Ovary (tissue), 3 donors: ENCODE data around the gene FOXK2.

Experiments
- CTCF ChIP-seq, 3 donors: fragments of 450-650 bp in 2 of 3; fragments of 200-600 bp in 1 of 3; IDR thresholded peaks; one replicate each; pipeline versions ENCODE4 v1.5.1 to v1.8.0; 2016 to 2022; ENCODE audit warnings: antibody characterized with exemption in 3 of 3, mild to moderate bottlenecking in 1 of 3
- EP300 ChIP-seq: sonication (generic); formaldehyde crosslinking; IDR thresholded peaks from one replicate; pipeline ENCODE4 v1.6.1; 2017; ENCODE audit warnings: antibody characterized with exemption
- POLR2A ChIP-seq: fragments of 450-650 bp; IDR thresholded peaks from one replicate; pipeline ENCODE4 v1.6.1; 2017; ENCODE audit warnings: antibody characterized with exemption, mild to moderate bottlenecking, moderate library complexity
- donor health status: DM: no; HTN: no; CAD: no.

GRCh38 chr17:82548681-82549303 is 29.3 kb downstream of the FOXK2 start:
- TF ChIP-seq CTCF (IDR thresholded peaks at IDR 0.05) (no peak), POLR2A (no peak), EP300 (no peak)
